HG03095 (cell line): ENCODE measurements around the gene ADAM15.

ENCODE experiments used
- ATAC-seq: cut with Tn5 transposase; IDR thresholded peaks from one replicate; pipeline ENCODE4 v1.9.1; 2021; ENCODE audit warnings: moderate library complexity; ENCODE audit not compliant: unreplicated experiment

Gene ADAM15

DNA sequence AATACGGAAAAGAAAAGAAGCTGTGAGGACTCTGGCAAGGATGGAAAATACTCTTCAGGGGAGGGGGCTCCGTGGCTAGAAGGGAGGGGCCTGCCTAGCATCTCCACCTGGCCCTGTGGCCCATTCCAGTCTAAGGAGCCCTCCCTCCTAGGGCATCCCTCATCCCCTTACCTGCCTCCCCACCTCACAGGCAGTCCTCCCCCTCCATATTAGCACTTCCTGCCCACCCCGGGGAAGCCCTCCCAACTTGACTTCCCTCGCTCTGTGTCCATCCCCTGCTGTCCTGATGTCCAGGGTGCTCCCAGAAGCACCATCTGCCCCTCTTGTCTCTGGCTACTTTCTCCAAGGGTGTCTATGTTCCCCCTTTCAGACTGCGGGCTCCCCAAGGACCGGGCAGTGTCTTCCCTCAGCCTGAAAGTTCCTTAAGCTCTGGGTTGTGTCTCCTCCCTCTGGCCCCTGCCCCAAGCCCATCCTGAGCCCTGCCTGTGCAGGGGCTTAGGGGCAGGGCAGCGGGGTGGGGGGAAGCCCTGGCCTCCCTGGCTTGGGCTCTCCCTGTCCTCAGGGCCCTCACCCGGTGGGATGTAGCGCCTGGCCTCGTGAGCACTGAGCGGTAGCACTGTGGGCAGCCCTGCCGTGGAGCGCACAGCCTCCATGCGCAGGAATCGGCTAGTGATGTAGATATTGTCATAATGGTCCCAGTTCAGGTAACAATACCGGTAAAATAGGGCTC, 21.4 kb upstream of the ADAM15 start:
- ATAC-seq = no peak

DNA sequence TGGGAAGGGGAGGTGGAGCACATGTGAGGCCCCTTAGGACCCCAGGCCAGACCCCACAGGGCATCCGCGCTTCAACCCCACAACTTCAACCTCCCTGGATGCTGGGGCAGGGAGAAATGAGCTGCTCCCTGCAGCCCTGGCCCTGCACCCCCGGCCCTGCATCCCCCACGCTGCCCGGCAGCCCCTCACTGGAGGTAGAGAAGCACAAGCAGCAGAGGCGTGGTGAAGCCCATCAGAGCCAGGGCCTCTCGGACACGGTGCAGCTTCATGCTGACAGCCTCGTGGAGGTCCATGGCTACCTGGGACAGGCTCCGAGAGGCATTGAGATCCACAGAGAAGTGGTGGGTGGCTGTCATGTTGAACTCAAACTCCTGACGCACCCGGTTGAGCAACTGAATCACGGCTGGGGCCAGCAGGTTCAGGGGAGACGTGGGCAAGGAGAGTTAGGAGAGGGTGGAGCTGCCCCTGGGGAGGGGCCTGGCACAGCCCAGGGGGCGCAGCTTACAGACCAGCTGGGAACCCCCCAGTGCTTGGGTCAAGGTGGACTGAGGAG, 20.8 kb upstream of the ADAM15 start:
- ATAC-seq = no peak

- no peak for ATAC-seq
Observed at GRCh38 chr1:155030899-155031298, 20.2 kb upstream of the ADAM15 start.

DNA sequence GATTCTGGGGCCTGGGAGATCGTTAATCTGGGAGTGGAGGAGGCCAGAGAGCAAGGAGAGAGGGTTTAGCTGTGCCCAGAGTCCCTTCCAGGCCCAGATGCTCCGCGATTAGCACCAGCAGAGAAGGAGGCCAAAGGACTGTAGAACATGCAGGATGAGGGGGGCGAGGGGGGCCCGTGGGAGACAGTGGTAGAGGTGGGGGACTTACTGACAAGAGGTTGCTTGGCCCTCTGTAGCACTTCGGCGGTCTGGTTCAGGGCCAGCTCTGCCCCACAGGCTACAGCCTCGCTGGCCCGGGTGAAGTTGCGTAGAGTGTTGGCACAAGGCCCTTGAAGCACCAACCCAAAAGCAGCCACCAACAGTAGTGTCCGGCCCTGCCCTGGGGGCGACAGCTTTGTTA, 18.2 kb upstream of the ADAM15 start:
- ATAC-seq = no peak

- ATAC-seq = no peak
Observed at GRCh38 chr1:155033524-155033923, 17.6 kb upstream of the ADAM15 start, which contains the start of the genes DCST1 and DCST2. DCST1 (plus strand) TSS chr1:155033824; CDS start chr1:155034037, 213 bp downstream. DCST2 (minus strand) TSS chr1:155033781; CDS start chr1:155033701, 80 bp downstream.

GRCh38 chr1:155034318-155035208, 16.6 kb upstream of the ADAM15 start:
- no peak for ATAC-seq

- ATAC-seq = no peak
Observed at GRCh38 chr1:155035936-155036335, 15.2 kb upstream of the ADAM15 start.

GRCh38 chr1:155037043-155037442, 14.1 kb upstream of the ADAM15 start:
- ATAC-seq = no peak

DNA sequence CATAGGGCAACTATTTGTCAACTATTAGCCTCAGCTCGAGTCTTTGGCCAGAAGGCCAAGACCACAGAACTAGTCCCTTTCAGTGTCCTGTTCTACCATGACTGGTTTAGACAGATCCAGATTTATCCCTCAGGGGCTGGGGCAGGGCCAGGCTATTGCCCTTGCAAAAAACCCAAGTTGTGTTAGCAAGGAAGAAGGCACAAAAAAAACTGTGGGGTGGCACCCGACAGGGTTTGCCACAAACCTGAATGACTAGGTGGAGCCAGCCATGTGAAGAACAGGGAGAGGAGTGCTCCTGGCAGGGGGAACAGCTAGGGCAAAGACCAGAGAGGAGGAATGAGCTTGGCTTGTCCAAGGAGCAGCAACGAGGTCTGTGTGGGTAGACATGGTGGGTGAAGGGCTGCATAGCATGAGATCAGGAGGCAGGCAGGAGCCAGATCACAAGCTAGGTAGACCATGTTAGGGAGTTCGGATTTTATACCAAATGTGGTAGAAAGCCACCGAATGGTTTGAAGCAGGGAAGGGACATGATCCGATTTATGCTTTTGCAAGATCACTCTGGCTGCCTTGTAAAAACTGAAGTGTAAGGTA, 13.2 kb upstream of the ADAM15 start:
- ATAC-seq = no peak

DNA sequence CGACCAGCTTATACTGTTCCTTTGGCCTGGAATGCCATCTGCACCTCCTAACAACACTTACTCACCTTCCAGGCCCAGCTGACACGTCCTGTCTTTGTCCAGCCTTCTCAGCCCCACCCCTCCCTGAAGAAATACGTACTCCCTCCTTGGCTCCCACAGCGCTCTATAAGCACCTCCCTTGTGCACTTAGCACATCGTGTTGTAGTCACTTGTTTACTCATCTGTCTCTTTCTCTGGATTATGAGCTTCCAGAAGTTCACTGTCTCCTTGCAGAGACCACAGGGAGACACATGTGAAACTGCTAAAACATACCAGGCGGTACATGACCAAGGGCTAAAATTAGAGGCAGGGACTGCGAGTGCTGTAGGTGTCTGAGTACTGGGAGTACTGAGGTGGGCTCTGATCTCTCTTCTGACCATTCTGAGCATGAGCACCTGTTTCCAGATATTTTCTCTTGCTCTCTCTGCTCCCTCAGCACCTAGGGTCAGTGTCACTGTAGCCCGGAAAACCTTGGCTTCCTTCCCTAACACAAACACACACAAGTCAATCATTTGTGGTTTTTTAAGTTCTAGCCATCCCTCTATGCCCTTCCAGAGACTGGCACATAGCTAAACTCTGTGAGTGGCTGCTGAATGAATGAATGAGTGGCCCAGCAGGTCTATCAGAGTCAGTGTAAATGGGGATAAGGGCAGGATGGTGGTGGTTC, 12.4 kb upstream of the ADAM15 start:
- ATAC-seq = no peak

DNA sequence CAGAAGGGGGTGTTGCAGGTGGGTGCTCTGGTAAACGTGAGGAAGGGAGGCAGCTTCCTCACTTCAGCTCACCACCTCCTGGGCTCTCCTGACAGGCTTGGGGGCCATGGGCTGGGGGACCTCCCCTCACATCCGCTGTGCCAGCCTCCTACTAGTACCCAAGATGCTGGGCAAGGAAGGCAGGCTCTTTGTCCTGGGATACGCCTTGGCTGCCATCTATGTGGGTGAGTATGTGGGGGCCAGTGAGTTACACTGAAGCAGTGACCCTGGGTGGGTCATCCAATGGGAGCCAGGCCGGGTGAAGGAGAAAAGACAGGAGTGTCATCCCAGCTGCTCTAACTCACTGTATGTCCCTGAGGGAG, 11.8 kb upstream of the ADAM15 start:
- no peak for ATAC-seq

DNA sequence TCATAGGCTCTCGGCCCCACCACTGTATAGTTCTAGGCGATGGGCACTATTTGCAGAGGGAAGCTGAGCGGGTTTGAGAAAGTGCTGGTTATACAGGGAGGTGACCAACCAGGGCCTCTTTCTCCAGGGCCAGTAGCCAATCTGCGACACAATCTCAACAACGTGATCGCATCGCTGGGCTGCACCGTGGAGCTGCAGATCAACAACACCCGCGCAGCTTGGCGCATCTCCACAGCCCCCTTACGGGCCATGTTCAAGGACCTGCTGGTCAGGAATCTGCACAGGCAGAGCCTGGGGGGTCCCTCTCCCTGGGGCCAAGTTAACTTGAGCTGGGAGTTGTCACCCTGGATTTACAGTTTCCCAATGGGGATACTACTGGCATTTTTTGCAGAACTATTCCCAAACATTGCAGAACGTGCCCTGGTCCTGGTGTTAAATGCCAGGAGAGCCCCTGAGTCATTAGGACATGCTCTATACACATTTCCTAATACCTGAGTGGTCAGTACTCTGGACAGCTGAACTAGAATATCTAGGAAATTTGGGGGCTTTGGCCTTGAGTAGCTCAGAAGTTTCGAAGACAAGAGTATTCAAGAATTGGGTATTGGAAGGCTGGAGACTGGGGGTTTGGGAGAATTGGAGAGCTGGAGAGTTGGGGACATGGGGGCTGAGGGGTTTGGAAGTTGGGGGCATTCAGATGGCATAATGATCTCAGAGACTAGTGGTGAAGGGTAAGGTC, 10.6 kb upstream of the ADAM15 start:
- no peak for ATAC-seq

DNA sequence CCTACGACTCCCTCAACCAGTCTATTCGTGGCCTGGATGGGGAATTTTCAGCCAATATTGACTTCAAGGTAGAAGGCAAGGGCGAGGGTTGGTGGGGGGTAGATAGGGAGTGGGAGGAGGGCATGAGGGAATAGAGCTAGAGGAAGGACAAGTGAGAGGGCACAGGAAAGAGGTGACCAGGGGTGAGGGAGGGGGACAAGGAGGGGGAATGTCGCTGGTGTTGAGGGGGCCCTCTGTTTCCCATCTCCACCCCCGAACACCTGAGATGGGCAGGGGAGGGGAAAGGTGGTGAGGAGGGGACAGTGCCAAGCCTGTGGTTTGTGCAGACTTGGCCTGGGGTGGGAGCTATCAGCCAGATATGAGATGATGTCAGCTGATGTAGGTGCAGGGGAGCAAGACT, 8.3 kb upstream of the ADAM15 start:
- no peak for ATAC-seq

- no peak for ATAC-seq
Observed at GRCh38 chr1:155043301-155043702, 7.8 kb upstream of the ADAM15 start.

GRCh38 chr1:155043793-155044192, 7.3 kb upstream of the ADAM15 start:
- ATAC-seq = no peak

DNA sequence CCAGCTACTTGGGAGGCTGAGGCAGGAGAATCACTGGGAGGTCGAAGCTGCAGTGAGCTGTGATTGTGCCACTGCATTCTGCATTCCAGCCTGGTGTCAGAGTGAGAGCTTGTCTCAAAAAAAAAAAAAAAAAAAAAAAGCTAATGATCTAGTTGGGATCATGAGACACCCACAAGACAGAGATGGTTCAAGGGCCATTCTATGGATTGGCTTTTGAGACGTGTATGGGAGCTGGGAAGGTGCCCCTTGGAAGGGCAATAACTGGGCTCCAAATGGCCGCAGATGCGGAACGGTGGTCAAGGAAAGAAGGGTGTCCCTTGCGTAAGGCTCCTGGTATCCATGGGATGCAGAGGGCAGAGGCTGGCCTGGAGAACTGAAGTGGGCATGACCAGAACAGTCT, 6.8 kb upstream of the ADAM15 start:
- ATAC-seq = no peak

GRCh38 chr1:155044812-155045657, 6.1 kb upstream of the ADAM15 start:
- ATAC-seq = no peak

DNA sequence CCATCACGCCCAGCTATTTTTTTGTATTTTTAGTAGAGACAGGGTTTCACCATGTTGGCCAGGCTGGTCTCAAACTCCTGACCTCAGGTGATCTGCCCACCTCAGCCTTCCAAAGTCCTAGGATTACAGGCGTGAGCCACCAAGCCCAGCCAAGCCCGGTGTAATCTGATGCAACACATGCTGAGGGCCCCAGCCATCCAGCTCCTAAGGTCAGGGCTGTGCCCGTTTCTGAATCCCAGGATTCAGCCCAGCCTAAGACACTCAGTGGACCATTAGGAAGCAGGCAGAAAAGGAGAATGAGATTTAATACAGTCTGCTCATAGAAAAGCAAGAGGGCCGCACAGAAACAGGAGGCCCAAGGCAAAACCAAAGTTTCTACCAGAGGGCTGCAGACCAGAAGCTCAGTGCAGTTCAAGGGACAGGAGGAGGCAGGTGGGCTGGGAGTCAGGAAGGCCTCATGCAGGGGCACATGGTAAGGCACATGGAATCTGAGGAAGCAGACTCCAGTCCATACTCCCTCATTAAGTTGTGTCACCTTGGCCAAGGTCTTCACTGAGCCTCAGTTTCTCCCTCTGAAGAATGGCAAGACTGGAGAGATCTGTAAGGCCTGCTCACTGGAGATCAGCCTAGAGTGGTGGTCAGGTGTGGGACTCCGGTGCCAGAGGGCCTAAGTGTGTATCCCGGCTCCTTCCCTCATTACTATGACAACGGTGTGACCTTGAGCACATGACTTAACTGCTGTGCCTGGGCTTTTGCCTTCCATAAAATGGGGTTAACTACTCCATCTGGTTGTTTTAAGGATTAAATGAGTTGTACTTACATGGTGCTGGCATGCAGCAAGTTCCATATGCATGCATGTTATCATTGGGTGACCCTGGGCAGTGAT, 2.4 kb upstream of the ADAM15 start:
- ATAC-seq = no peak
